ENCODE data around the gene RALB.

DNA sequence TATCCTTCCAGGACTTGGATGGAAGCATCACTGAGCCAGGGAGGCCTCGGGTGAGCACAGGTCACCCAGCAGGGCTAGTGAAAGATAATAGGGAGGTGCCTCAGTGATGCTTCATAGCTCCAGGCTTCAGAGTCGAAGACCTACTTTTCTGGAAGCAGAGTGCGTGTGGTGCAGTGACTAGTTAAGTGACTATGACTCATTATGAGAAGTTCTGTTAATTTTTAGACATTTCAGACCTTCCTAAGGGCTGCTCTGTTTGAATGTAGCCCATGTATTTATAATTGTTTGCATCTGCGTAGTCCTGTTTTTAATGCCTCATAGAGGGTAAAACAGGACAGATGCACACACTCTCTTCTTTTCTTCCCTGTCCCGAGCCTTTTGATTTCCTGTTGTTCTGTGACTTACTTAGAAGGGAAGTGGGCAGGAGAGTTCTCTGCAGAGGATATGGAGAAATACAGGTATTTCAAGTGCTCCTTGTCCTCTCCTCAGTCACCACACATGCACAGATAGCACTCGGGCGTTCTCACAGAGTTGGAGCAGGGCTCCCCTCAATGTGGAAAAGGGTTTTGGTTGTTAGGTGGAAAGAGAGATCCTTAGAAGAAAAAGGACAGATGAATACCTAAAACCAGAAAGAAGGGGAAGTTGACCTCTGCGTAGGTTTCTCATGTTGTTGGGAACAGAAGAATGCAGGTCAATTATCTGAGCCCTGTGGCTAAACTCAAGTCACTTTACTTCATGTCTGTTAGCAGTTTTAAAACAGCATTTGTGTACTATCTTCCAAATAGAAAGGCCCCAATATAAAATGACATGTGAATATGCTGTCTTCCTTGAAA, 34.7 kb downstream of the RALB start:
- no peak for TF ChIP-seq TCF12 (IDR thresholded peaks at IDR 0.05; ENCODE audit: low read depth)
- no peak for TF ChIP-seq EP300 (IDR thresholded peaks at IDR 0.05; ENCODE audit: borderline replicate concordance)
- no peak for TF ChIP-seq RAD21 (IDR thresholded peaks at IDR 0.05; ENCODE audit: low read depth)
- TF ChIP-seq, protein P1, sequence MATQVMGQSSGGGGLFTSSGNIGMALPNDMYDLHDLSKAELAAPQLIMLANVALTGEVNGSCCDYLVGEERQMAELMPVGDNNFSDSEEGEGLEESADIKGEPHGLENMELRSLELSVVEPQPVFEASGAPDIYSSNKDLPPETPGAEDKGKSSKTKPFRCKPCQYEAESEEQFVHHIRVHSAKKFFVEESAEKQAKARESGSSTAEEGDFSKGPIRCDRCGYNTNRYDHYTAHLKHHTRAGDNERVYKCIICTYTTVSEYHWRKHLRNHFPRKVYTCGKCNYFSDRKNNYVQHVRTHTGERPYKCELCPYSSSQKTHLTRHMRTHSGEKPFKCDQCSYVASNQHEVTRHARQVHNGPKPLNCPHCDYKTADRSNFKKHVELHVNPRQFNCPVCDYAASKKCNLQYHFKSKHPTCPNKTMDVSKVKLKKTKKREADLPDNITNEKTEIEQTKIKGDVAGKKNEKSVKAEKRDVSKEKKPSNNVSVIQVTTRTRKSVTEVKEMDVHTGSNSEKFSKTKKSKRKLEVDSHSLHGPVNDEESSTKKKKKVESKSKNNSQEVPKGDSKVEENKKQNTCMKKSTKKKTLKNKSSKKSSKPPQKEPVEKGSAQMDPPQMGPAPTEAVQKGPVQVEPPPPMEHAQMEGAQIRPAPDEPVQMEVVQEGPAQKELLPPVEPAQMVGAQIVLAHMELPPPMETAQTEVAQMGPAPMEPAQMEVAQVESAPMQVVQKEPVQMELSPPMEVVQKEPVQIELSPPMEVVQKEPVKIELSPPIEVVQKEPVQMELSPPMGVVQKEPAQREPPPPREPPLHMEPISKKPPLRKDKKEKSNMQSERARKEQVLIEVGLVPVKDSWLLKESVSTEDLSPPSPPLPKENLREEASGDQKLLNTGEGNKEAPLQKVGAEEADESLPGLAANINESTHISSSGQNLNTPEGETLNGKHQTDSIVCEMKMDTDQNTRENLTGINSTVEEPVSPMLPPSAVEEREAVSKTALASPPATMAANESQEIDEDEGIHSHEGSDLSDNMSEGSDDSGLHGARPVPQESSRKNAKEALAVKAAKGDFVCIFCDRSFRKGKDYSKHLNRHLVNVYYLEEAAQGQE (IDR thresholded peaks at IDR 0.05; ENCODE audit: low read depth), result no peak
- TF ChIP-seq, protein P2, sequence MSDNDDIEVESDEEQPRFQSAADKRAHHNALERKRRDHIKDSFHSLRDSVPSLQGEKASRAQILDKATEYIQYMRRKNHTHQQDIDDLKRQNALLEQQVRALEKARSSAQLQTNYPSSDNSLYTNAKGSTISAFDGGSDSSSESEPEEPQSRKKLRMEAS (IDR thresholded peaks at IDR 0.05), result no peak
- no peak for TF ChIP-seq CEBPB (IDR thresholded peaks at IDR 0.05)
- TF ChIP-seq EGR1 (IDR thresholded peaks at IDR 0.05), result no peak
- TF ChIP-seq TAF1 (IDR thresholded peaks at IDR 0.05; ENCODE audit: low read depth), result no peak
- no peak for TF ChIP-seq CREB1 (IDR thresholded peaks at IDR 0.05; ENCODE audit: low read depth)
- TF ChIP-seq FOXM1 (IDR thresholded peaks at IDR 0.05; ENCODE audit: borderline replicate concordance, low read depth), result no peak
- TF ChIP-seq TEAD4 (IDR thresholded peaks at IDR 0.05), result no peak
- no peak for TF ChIP-seq NFIC (IDR thresholded peaks at IDR 0.05)
- TF ChIP-seq, protein P3, sequence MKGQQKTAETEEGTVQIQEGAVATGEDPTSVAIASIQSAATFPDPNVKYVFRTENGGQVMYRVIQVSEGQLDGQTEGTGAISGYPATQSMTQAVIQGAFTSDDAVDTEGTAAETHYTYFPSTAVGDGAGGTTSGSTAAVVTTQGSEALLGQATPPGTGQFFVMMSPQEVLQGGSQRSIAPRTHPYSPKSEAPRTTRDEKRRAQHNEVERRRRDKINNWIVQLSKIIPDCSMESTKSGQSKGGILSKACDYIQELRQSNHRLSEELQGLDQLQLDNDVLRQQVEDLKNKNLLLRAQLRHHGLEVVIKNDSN (IDR thresholded peaks at IDR 0.05), result no peak
